GM19452 (cell line): Measurements from ENCODE around the gene OR2L2.
"Not testable (repeated sequence)": the region's sequence is repeated elsewhere in the genome, so short reads cannot be mapped to it uniquely, and the experiment has no call there.

Source experiments
- ATAC-seq: cut with Tn5 transposase; IDR thresholded peaks from one replicate; pipeline ENCODE4 v1.9.1; 2021; ENCODE audit not compliant: unreplicated experiment

Gene OR2L2, protein sequence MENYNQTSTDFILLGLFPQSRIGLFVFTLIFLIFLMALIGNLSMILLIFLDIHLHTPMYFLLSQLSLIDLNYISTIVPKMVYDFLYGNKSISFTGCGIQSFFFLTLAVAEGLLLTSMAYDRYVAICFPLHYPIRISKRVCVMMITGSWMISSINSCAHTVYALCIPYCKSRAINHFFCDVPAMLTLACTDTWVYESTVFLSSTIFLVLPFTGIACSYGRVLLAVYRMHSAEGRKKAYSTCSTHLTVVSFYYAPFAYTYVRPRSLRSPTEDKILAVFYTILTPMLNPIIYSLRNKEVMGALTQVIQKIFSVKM

DNA sequence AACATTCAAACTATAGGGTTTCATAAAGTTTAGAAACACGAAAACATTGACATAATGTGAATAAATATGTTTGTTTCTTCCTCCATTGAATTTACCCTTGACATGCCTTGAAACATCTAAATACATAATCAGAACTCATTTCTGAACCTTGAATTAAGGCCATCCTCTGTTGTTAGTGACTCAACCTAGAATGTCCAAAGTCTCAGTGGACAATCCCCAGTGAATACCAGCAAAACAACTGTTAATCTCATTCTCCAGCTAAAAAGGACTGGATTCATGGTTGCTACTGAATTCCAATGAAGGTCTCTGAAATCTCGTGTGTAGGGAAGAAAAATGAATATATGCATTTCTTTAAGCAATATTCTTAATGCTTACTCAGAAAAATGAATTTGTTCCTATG is at the start of gene OR2L2:
Gene OR2L2 (plus strand): TSS at position 301 of the 400 bp plus-strand sequence. CDS start 8,198 bp downstream, outside the sequence.
- ATAC-seq = no peak

DNA sequence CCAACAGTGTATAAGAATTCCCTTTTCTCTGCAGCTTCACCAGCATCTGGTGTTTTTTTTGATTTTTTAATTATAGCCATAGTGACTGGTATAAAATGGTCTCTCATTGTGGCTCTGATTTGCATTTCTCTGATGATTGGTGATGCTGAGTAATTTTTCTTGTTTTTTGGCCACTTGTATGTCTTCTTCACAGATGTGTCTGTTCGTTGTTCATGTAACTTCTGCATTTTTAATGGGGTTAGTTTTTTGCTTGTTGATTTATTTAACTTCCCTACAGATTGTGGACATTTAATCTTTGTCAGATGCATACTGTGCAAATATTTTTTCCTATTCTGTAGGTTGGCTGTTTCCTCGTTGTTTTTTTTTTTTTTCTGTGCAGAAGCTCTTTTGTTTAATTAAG is 36.9 kb upstream of the OR2L2 start:
- no peak for ATAC-seq

DNA sequence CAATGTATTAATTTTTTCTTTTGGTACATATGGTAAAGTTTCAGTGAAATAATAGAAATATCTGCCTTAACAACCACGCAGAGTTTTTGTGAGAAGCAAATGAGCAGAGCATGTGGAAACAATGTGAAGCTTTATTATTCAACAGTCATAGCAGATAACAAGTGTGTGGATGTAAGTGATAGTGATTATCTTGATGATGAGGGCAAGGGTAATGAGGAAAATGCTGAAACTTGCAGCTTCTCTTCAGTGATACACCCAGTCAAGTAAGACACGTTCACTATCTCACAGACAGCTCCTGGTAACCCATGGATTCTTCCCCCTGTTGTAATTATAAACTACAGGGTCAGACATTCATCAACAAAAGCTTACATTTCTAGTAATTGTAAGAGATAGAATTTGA is 31.1 kb upstream of the OR2L2 start:
- ATAC-seq = no peak

DNA sequence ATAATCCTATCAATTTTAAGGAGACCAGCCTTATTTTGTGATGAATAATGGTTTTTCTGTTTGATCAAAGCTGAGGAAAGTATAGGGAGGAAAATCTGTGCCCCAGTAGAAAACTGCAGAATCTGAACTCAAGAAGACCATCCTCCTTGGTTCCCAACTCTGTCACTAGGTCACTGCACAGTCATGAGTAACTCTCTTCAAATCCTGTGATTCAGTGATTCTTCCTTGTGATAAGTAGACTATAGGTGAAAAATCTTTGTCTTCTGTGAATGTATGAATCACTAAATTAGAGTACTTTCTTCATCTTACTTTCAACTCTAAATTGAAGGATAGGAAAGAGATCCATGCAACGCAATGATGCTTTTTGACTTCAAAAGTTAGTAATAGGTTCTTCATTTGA is 29.7 kb upstream of the OR2L2 start:
- ATAC-seq = no peak

DNA sequence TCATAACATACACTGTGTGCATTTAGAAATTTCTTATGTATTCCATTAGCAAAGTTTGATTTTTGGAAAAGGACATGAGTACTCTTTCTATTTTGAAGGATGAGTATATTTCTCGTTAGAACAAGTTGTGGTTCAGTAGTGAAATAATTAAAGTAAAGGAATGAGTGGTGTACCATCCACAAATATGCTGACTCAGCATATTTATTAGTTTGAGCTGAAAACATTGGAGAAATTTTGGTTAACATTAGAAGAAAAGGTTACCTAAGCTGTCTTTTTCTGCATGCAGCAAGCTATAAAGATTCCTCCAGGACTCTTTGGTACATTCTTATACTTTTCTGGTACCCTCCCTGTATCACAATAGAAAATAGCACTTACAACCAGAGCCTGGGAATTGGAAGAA is 22.1 kb upstream of the OR2L2 start:
- ATAC-seq = no peak

DNA sequence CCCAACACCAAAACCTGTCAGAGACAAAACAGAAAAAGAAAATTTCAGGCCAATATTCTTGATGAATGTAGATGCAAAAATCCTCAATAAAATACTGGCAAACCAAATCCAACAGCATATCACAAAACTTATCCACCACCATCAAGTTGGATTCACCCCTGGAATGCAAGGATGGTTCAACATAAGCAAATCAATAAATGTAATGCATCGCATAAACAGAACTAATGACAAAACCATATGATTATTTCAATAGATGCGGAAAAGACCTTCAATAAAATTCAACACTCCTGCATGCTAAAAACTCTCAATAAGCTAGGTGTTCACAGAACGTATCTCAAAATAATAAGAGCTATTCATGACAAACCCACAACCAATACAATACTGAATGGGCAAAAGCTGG is 20.2 kb upstream of the OR2L2 start:
- no peak for ATAC-seq

DNA sequence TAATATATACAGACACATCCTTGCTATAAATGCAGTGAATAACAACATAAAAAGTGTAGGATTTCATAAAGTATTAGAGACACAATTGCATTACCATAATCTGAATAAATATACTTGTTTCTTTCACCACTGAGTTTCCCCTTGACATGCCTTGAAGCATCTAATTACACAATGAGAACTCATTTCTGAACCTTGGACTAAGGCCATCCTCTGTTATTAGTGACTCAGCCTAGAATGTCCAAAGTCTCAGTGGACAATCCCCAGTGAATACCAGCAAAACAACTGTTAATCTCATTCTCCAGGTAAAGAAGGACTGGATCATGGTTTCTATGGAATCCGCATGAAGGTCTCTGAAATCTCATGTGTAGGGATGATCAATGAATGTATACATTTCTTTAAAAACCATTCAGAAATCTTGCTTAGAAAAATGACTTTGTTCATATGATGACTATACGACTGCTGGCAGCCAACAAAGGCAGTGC is 16.6 kb upstream of the OR2L2 start, which contains the start of gene OR2L5:
Gene OR2L5 (plus strand): TSS at position 432 of the 482 bp plus-strand sequence. CDS start 8,288 bp downstream, outside the sequence.
- no peak for ATAC-seq

DNA sequence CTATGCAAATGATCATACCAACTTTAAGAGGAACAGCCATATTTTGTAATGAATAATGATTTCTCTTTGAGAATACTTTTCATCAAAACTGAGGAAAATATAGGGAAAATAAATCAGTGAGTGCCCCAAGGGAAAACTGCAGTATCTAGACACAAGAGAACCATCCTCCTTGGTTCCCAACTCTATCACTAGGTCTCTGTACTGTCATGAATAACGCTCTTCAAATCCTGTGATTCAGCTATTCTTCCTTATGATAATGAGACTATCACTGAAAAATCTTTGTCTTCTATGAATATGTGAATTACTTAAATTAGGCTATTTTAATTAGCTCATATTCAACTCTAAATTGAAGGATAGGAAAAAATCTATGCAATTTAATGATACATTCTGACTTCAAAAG is 14.1 kb upstream of the OR2L2 start:
- ATAC-seq = no peak

DNA sequence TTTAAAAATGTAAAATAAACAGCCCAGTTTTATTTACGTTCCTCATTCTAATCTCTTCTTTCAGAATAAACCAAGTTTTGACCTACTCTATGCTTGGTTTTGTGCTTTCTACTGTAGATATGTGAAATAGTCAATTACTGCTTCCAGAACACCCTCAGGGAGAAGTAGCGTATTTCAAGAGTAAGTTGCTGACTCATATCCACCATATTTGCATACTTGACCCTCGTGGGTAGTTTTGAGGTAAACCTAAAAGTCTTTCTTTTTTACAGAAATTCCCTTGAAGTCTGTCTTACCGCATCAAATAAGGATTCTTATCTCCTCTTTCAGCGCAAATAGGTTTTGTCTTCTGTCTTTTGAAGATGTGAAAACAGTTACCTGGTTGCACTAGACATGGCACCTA is 15.3 kb downstream of the OR2L2 start:
- ATAC-seq = no peak

DNA sequence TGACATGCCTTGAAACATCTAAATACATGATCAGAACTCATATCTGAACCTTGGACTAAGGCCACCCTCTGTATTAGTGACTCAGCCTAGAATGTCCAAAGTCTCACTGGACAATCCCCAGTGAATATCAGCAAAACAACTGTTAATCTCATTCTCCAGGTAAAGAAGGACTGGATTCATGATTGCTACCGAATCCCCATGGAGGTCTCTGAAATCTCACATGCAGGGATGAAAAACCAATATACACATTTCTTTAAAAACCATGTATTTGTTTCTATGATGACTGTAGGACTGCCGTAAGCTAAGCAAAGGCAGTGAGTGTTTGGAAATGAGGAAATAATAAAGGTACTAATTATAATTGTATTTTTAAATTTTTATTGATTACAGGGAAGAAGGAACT is 16.7 kb downstream of the OR2L2 start, which contains the start of gene OR2L3:
Gene OR2L3 (plus strand): TSS at position 301 of the 400 bp plus-strand sequence. CDS start 13,846 bp downstream, outside the sequence.
- no peak for ATAC-seq

DNA sequence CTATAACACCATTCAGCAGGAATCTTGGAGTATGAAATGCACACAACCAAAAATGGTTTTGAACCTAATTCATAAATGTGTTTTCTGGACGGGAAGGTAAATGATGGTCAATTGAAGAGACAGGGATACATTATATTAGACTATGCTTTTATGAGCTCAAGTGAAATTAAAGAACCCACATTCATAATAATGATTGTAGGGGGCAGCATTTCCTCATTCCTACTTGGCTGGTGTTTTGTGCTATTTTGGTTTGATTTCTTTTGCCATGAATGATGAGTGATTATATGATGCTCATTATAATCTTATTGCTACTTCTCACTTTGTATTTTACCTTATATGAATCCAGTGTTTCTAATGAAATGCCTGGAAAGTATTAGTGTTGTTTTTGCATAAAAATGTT is 17.1 kb downstream of the OR2L2 start:
- ATAC-seq = no peak

DNA sequence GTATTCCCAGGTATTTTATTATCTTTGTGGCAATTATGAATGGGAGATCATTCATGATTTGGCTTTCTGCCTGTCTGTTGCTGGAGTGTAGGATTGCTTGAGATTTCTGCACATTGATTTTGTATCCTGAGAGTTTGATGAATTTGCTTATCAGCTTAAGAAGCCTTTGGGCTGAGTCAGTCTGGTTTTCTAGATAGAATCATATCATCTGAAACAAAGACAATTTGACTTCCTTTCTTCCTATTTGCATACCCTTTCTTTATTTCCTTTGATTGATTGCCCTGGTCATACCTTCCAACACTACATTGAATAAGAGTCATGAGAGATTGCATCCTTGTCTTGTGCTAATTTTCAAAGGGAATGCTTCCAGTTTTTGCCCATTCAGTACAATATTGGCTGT is 24.8 kb downstream of the OR2L2 start:
- ATAC-seq = no peak

DNA sequence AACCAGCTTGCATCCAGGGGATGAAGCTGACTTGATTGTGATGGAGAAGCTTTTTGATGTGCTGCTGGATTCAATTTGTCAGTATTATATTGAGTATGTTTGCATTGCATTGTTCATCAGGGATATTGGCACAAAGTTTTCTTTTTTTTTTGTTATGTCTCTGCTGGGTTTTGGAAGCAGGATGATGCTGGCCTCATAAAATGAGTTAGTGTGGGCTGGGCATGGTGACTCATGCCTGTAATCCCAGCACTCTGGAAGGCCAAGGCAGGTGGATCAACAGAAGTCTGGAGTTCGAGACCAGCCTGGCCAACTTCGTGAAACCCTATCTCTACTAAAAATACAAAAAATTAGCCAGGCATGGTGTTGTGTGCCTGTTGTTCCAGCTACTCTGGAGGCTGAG is 25.4 kb downstream of the OR2L2 start:
- ATAC-seq = no peak

DNA sequence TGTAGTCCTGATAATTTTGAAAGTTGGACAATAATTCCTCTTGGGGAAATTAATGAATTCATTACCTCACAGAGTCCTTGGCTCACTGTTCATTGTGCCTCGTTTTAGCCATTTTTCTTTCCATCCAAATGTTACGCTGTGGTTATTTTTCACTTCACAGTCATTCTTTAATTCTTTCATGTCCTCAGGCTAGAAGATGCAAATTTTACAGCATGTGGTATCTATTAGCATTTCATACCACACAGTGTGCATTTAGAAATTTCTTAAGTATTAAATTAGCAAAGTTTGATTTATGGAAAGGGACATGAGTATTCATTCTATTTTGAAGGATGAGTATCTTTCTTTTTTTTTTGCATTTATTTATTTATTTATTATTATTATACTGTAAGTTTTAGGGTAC is 35.2 kb downstream of the OR2L2 start:
- no peak for ATAC-seq

DNA sequence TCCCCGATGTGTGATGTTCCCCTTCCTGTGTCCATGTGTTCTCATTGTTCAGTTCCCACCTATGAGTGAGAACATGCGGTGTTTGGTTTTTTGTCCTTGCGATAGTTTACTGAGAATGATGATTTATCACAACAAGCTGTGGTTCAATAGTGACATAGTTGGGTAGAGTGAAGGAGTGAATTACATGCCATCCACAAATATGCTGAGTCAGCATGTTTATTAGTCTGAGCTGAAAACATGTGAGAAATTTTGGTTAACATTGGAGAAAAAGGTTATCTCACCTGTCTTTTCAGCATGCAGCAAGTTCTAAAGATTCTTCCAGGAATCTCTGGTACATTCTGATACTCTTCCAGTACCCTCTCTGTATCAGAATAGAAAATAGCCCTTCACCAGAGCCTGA is 35.7 kb downstream of the OR2L2 start:
- no peak for ATAC-seq

DNA sequence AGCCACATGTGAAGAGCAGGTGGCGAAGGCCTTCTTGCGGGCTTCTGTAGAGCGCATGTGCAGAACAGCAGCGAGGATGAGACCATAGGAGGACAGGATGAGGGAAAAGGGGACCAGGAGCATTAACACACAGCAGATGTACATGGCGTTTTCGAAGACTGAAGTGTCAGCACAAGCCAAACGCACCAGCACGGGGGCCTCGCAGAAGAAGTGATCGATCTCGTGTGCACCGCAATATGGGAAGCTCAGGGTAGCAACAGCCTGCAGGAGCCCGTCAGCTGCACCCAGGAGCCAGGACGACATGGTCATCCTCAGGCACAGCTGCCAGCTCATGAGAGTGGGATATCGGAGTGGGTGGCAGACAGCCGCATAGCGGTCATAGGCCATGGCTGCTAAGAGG is 54.0 kb downstream of the OR2L2 start:
- ATAC-seq = not testable (repeated sequence)
